HepG2 (cell line): ENCODE results near the gene NDUFB3. TPM values are rescaled to one million over a fixed set of nuclear protein-coding genes. Genes with fewer than 3 reads are reported as not detected.

Experiments used
- GABPA ChIP-seq, 2 experiments: IDR thresholded peaks; 2 replicates each; pipeline ENCODE4 v1.6.1; 2011 to 2016; ENCODE audit warnings: low read depth in 2 of 2, low read length in 1 of 2, missing biosample characterization in 1 of 2, missing genetic modification characterization in 1 of 2
- HDAC6 ChIP-seq: fragments of 200-600 bp; sonication (generic); IDR thresholded peaks from 2 replicates; pipeline ENCODE4 v1.7.0; 2017; ENCODE audit warnings: mild to moderate bottlenecking, antibody characterized with exemption, low read length, low read depth
- HMG20B ChIP-seq: conservative IDR thresholded peaks from 2 replicates; pipeline ENCODE4 v1.6.1; 2016; ENCODE audit warnings: missing genetic modification reagents, missing compliant biosample characterization
- MBNL3 ChIP-seq: fragments of 250-450 bp; sonication (Bioruptor Pico); conservative IDR thresholded peaks from 2 replicates; pipeline ENCODE4 v1.8.0; 2022; ENCODE audit warnings: mild to moderate bottlenecking, inconsistent platforms
- MTF1 ChIP-seq: sonication (generic); formaldehyde crosslinking; IDR thresholded peaks from 2 replicates; pipeline ENCODE4 v1.5.0; 2020; ENCODE audit warnings: missing genetic modification reagents
- NR1H2 ChIP-seq: sonication (generic); formaldehyde crosslinking; IDR thresholded peaks from 2 replicates; pipeline ENCODE4 v1.8.1; 2022; ENCODE audit warnings: low read depth, missing genetic modification reagents, borderline replicate concordance
- RBM22 ChIP-seq: fragments of 200-400 bp; formaldehyde crosslinking; optimal IDR thresholded peaks from 2 replicates; pipeline ENCODE3; 2017; ENCODE audit warnings: mild to moderate bottlenecking, low read length, moderate library complexity
- RFXAP ChIP-seq: sonication (generic); formaldehyde crosslinking; IDR thresholded peaks from 2 replicates; pipeline ENCODE4 v1.4.0; 2020; ENCODE audit warnings: missing genetic modification reagents, borderline replicate concordance
- ZKSCAN1 ChIP-seq: fragments of 150-350 bp; IDR thresholded peaks from 2 replicates; pipeline ENCODE4 v1.6.1; 2014; ENCODE audit warnings: low read length
- ZNF101 ChIP-seq: sonication (generic); formaldehyde crosslinking; IDR thresholded peaks from 2 replicates; pipeline ENCODE4 v1.4.0; 2020; ENCODE audit warnings: mild to moderate bottlenecking, low read depth, missing genetic modification reagents, borderline replicate concordance
- ZNF709 ChIP-seq: sonication (generic); formaldehyde crosslinking; IDR thresholded peaks from 2 replicates; pipeline ENCODE4 v1.5.0; 2020; ENCODE audit warnings: mild to moderate bottlenecking, missing genetic modification reagents
- ZNF768 ChIP-seq: sonication (generic); formaldehyde crosslinking; IDR thresholded peaks from 2 replicates; pipeline ENCODE4 v1.4.0; 2020; ENCODE audit warnings: missing genetic modification reagents
- polyA plus RNA-seq, 8 experiments: library from polyadenylated mRNA; depleted of rRNA in 3 of 8; stranded (reverse) in 7 of 8; unstranded in 1 of 8; fragments of >200 nt; fragmentation: Illumina TruSeq in 4 of 8; extraction: Trizol in 4 of 8; gene quantifications; 2 replicates each; pipeline versions ENCODE4 v1.2.1 to v1.2.3, GENCODE V29; 2011 to 2016; ENCODE audit warnings: low read depth in 4 of 8, missing spikeins in 1 of 8, mixed read lengths in 1 of 8; ENCODE audit not compliant: insufficient read depth in 1 of 8
- total RNA-seq, 5 experiments: library from RNA; depleted of rRNA; stranded (reverse); fragments of >200 nt; fragmentation: Illumina TruSeq; extraction: Trizol; gene quantifications; 2 replicates each; pipeline ENCODE4 v1.2.3, GENCODE V29; 2016; ENCODE audit warnings: low read depth in 1 of 5
- TF ChIP-seq, protein P1 (sequence below): sonication (generic); formaldehyde crosslinking; IDR thresholded peaks from 2 replicates; pipeline ENCODE4 v1.8.1; 2023; ENCODE audit warnings: mild to moderate bottlenecking, missing genetic modification reagents, borderline replicate concordance
- TF ChIP-seq, protein P2 (sequence below): sonication (generic); formaldehyde crosslinking; IDR thresholded peaks from 2 replicates; pipeline ENCODE4 v1.4.0; 2020; ENCODE audit warnings: mild to moderate bottlenecking, missing genetic modification reagents
- TF ChIP-seq, protein P3 (sequence below): sonication (generic); formaldehyde crosslinking; IDR thresholded peaks from 2 replicates; pipeline ENCODE4 v1.4.0; 2020; ENCODE audit warnings: missing genetic modification reagents
- TF ChIP-seq, protein P4 (sequence below), 2 experiments: fragments of 450-650 bp in 1 of 2; sonication (generic) in 1 of 2; formaldehyde crosslinking; IDR thresholded peaks; 2 replicates each; pipeline versions ENCODE4 v1.5.0 to v1.8.0; 2020 to 2022; ENCODE audit warnings: mild to moderate bottlenecking in 1 of 2, missing genetic modification reagents in 1 of 2
- TF ChIP-seq, protein P5 (sequence below): sonication (generic); formaldehyde crosslinking; IDR thresholded peaks from 2 replicates; pipeline ENCODE4 v1.4.0; 2020; ENCODE audit warnings: mild to moderate bottlenecking, missing genetic modification reagents
- TF ChIP-seq, protein P6 (sequence below): IDR thresholded peaks from 2 replicates; pipeline ENCODE4 v1.6.1; 2016; ENCODE audit warnings: low read depth, control low read depth
- TF ChIP-seq, protein P7 (sequence below): sonication (generic); formaldehyde crosslinking; IDR thresholded peaks from 2 replicates; pipeline ENCODE4 v1.4.0; 2020; ENCODE audit warnings: low read depth, mild to moderate bottlenecking, missing genetic modification reagents

NDUFB3 gene
- total and polyA plus RNA-seq, 2 of the 13 experiments (the other 11 are each of a cell fraction or from before 2014, with no cell fraction given): 50.7 to 159 TPM

DNA sequence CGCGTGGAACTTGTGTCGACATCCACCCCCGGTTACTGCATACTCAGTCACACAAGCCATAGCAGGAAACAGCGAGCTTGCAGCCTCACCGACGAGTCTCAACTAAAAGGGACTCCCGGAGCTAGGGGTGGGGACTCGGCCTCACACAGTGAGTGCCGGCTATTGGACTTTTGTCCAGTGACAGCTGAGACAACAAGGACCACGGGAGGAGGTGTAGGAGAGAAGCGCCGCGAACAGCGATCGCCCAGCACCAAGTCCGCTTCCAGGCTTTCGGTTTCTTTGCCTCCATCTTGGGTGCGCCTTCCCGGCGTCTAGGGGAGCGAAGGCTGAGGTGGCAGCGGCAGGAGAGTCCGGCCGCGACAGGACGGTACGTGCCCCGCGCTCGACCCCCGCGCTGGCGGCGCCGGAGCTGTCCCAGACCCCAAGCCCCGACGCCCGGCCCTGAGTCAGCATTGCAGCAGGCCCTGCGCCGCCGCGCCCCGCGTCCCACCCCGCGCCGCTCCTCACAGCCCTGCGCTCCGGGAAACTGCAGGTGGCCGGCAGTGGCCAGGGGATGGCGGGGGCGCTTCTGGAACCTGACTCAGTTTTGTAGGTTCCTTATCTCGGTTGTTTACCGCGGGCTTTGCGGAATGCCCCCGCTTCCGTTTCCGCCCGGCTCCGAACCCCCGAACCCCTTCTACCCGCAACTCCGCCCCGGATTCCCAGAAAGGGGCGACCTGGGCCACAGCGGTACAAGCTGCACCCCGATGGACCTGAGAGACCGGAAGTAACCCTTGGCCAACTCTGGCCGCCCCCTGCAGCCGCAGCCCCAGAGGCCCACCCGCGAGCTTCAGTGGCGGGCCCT is 44.5 kb downstream of the NDUFB3 start, which contains the start of gene CFLAR (continued):
- TF ChIP-seq NR1H2 (CRISPR knock-in tag) (peak; percentile 84; the same call in 1 of the 2 replicates), GABPA (IDR thresholded peaks at IDR 0.05; ENCODE audit: low read depth, low read length) (peak; percentile 64), GABPA (CRISPR knock-in tag; IDR thresholded peaks at IDR 0.05; ENCODE audit: low read depth) (peak; percentile 88), ZNF768 (CRISPR knock-in tag) (no peak; the same call in none of the 2 replicates), RFXAP (CRISPR knock-in tag) (peak; percentile 84), MTF1 (no peak; the same call in 1 of the 2 replicates), ZNF101 (peak; percentile 54; the same call in 1 of the 2 replicates), ZKSCAN1 (no peak), HMG20B (CRISPR knock-in tag) (peak; percentile 68), MBNL3 (no peak), HDAC6 (no peak), ZNF709 (CRISPR knock-in tag) (peak; percentile 26; the same call in 1 of the 2 replicates), RBM22 (peak; percentile 59)
- TF ChIP-seq, protein P1, sequence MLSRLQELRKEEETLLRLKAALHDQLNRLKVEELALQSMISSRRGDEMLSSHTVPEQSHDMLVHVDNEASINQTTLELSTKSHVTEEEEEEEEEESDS (CRISPR knock-in tag): no peak
- TF ChIP-seq, protein P2, sequence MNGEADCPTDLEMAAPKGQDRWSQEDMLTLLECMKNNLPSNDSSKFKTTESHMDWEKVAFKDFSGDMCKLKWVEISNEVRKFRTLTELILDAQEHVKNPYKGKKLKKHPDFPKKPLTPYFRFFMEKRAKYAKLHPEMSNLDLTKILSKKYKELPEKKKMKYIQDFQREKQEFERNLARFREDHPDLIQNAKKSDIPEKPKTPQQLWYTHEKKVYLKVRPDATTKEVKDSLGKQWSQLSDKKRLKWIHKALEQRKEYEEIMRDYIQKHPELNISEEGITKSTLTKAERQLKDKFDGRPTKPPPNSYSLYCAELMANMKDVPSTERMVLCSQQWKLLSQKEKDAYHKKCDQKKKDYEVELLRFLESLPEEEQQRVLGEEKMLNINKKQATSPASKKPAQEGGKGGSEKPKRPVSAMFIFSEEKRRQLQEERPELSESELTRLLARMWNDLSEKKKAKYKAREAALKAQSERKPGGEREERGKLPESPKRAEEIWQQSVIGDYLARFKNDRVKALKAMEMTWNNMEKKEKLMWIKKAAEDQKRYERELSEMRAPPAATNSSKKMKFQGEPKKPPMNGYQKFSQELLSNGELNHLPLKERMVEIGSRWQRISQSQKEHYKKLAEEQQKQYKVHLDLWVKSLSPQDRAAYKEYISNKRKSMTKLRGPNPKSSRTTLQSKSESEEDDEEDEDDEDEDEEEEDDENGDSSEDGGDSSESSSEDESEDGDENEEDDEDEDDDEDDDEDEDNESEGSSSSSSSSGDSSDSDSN (CRISPR knock-in tag): peak; percentile 94
- TF ChIP-seq, protein P3, sequence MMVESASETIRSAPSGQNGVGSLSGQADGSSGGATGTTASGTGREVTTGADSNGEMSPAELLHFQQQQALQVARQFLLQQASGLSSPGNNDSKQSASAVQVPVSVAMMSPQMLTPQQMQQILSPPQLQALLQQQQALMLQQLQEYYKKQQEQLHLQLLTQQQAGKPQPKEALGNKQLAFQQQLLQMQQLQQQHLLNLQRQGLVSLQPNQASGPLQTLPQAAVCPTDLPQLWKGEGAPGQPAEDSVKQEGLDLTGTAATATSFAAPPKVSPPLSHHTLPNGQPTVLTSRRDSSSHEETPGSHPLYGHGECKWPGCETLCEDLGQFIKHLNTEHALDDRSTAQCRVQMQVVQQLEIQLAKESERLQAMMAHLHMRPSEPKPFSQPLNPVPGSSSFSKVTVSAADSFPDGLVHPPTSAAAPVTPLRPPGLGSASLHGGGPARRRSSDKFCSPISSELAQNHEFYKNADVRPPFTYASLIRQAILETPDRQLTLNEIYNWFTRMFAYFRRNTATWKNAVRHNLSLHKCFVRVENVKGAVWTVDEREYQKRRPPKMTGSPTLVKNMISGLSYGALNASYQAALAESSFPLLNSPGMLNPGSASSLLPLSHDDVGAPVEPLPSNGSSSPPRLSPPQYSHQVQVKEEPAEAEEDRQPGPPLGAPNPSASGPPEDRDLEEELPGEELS: peak; percentile 82
- TF ChIP-seq, protein P4, sequence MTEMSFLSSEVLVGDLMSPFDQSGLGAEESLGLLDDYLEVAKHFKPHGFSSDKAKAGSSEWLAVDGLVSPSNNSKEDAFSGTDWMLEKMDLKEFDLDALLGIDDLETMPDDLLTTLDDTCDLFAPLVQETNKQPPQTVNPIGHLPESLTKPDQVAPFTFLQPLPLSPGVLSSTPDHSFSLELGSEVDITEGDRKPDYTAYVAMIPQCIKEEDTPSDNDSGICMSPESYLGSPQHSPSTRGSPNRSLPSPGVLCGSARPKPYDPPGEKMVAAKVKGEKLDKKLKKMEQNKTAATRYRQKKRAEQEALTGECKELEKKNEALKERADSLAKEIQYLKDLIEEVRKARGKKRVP (CRISPR knock-in tag; IDR thresholded peaks at IDR 0.05): peak in 1 of 2 experiments; percentile 53; a peak in 1 of 4 replicates
- TF ChIP-seq, protein P5, sequence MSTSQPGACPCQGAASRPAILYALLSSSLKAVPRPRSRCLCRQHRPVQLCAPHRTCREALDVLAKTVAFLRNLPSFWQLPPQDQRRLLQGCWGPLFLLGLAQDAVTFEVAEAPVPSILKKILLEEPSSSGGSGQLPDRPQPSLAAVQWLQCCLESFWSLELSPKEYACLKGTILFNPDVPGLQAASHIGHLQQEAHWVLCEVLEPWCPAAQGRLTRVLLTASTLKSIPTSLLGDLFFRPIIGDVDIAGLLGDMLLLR (CRISPR knock-in tag): peak; percentile 49
- TF ChIP-seq, protein P6, sequence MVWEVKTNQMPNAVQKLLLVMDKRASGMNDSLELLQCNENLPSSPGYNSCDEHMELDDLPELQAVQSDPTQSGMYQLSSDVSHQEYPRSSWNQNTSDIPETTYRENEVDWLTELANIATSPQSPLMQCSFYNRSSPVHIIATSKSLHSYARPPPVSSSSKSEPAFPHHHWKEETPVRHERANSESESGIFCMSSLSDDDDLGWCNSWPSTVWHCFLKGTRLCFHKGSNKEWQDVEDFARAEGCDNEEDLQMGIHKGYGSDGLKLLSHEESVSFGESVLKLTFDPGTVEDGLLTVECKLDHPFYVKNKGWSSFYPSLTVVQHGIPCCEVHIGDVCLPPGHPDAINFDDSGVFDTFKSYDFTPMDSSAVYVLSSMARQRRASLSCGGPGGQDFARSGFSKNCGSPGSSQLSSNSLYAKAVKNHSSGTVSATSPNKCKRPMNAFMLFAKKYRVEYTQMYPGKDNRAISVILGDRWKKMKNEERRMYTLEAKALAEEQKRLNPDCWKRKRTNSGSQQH: peak; percentile 24; the same call in 1 of the 2 replicates
- TF ChIP-seq, protein P7, sequence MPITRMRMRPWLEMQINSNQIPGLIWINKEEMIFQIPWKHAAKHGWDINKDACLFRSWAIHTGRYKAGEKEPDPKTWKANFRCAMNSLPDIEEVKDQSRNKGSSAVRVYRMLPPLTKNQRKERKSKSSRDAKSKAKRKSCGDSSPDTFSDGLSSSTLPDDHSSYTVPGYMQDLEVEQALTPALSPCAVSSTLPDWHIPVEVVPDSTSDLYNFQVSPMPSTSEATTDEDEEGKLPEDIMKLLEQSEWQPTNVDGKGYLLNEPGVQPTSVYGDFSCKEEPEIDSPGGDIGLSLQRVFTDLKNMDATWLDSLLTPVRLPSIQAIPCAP (CRISPR knock-in tag): no peak; the same call in 1 of the 2 replicates
